Body of pancreas (tissue), 4 donors: Measurements from ENCODE around the gene TRPM3.

Source experiments
- POLR2A ChIP-seq, 3 donors: fragments of 450-650 bp; IDR thresholded peaks; one replicate each; pipeline ENCODE4 v1.6.1; 2016; ENCODE audit warnings: antibody characterized with exemption in 3 of 3, mild to moderate bottlenecking in 2 of 3
- TF ChIP-seq, protein P1 (sequence below), 7 experiments: fragments of 450-650 bp in 4 of 7; fragments of 200-600 bp in 3 of 7; sonication (generic) in 3 of 7; IDR thresholded peaks; one replicate each; pipeline ENCODE4 v1.5.1; 2016 to 2019; ENCODE audit warnings: antibody characterized with exemption in 7 of 7

GRCh38 chr9:70549926-70550325, 571.5 kb downstream of the TRPM3 start:
- TF ChIP-seq, protein P1, sequence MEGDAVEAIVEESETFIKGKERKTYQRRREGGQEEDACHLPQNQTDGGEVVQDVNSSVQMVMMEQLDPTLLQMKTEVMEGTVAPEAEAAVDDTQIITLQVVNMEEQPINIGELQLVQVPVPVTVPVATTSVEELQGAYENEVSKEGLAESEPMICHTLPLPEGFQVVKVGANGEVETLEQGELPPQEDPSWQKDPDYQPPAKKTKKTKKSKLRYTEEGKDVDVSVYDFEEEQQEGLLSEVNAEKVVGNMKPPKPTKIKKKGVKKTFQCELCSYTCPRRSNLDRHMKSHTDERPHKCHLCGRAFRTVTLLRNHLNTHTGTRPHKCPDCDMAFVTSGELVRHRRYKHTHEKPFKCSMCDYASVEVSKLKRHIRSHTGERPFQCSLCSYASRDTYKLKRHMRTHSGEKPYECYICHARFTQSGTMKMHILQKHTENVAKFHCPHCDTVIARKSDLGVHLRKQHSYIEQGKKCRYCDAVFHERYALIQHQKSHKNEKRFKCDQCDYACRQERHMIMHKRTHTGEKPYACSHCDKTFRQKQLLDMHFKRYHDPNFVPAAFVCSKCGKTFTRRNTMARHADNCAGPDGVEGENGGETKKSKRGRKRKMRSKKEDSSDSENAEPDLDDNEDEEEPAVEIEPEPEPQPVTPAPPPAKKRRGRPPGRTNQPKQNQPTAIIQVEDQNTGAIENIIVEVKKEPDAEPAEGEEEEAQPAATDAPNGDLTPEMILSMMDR (IDR thresholded peaks at IDR 0.05) = no peak
- no peak for TF ChIP-seq POLR2A (IDR thresholded peaks at IDR 0.05)
